GM21447 (cell line): ENCODE results near the gene TRIM54.

ENCODE experiments used
- ATAC-seq: cut with Tn5 transposase; IDR thresholded peaks from one replicate; pipeline ENCODE4 v1.9.1; 2021; ENCODE audit not compliant: unreplicated experiment

TRIM54 gene

DNA sequence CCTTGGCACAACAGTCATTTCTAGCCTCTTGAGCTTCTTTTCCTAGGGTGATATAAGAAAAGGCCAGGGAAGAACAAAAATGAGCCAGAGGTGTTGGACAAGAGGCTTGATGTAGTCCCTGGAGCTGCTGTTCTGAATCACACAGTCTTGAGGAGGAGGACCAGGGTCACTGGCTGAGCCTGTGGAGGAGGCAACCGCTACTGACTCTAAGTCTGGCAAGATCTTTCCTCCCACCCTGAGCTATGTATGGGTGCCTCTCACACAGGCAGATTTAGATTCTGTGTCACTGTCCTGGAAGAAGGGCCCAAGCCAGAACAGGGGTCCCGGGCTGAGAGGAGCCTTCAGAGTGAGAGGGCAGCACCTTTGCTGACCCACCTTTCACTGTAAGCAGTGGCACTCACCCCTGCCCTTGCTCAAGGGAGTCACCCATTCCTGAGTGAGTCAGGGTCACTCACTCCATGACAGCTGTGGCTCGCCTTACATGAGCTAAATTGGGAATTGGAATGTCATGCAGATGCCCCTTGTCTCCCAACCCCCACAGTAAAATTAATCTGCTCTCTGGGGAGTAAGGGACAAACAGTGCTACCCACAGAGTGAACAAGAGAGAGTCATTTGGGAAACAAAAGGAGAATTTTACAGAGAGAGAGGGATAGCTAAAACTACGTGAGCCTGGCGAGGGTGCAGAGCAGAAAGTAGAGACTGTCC is at the start of gene TRIM54:
TRIM54 (plus strand) TSS at position 575 of the 705 bp plus-strand sequence. CDS start 303 bp downstream, outside the sequence.
- ATAC-seq, result no peak

DNA sequence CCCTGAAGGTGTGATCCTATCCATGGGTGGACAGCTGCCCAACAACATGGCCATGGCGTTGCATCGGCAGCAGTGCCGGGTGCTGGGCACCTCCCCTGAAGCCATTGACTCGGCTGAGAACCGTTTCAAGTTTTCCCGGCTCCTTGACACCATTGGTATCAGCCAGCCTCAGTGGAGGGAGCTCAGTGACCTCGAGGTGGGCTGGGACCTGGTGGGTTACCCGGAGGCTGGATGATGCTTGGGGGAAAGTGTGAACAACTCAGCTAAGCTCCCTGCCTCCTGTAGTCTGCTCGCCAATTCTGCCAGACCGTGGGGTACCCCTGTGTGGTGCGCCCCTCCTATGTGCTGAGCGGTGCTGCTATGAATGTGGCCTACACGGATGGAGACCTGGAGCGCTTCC is 48.9 kb upstream of the TRIM54 start:
- ATAC-seq, result no peak

- no peak for ATAC-seq
Measured at GRCh38 chr2:27236136-27236535, 46.1 kb upstream of the TRIM54 start.

DNA sequence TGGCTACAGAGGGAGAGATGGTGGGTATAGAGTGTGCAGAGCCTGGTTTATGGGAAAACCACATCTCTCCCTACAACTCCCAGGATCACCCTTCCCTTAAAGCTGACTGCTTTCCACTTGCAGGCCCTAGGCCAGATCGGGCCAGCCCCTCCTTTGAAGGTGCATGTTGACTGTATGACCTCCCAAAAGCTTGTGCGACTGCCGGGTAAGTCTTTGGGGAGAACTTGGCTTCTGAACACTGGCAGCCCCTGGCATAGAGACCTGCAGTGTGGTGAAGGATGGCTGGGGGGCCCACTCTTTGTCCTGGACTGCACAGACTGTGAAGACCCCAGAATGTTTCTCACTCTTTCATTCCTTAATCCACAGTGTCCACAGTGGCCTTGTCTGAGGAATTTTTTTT is 45.6 kb upstream of the TRIM54 start:
- ATAC-seq, result no peak

DNA sequence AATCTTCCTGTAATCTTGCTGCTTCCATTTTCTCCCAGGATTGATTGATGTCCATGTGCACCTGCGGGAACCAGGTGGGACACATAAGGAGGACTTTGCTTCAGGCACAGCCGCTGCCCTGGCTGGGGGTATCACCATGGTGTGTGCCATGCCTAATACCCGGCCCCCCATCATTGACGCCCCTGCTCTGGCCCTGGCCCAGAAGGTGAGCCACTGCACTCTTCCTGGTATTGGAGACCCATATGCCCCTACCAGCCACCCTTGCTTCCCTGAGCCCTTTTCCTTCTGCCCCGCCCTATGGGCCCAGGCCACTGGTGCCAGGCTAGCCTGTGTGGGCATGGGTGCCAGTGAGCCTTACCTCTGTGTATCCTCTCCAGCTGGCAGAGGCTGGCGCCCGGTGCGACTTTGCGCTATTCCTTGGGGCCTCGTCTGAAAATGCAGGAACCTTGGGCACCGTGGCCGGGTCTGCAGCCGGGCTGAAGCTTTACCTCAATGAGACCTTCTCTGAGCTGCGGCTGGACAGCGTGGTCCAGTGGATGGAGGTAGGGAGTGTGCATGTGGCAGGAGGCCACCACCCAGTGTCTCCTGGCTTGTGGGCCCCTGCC is 44.8 kb upstream of the TRIM54 start:
- no peak for ATAC-seq

DNA sequence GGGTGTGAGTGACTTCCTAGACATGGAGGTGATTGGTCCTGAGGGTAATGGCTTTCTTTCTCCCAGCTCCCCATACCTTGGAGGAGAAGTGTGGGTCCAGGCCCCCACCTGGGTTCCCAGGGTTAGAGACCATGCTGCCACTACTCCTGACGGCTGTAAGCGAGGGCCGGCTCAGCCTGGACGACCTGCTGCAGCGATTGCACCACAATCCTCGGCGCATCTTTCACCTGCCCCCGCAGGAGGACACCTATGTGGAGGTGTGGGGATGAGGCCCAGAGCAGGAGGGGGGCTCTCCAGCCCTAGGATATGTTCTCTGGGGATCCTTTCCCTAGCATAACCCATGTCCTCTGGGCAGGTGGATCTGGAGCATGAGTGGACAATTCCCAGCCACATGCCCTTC is 43.3 kb upstream of the TRIM54 start:
- ATAC-seq, result no peak

GRCh38 chr2:27240406-27240805 is 41.8 kb upstream of the TRIM54 start:
- ATAC-seq, result no peak

- no peak for ATAC-seq
Measured at GRCh38 chr2:27241761-27242613, 40.2 kb upstream of the TRIM54 start.

- no peak for ATAC-seq
Measured at GRCh38 chr2:27242614-27242951, 39.6 kb upstream of the TRIM54 start.

- ATAC-seq, result no peak
Measured at GRCh38 chr2:27243391-27244130, 38.7 kb upstream of the TRIM54 start.

DNA sequence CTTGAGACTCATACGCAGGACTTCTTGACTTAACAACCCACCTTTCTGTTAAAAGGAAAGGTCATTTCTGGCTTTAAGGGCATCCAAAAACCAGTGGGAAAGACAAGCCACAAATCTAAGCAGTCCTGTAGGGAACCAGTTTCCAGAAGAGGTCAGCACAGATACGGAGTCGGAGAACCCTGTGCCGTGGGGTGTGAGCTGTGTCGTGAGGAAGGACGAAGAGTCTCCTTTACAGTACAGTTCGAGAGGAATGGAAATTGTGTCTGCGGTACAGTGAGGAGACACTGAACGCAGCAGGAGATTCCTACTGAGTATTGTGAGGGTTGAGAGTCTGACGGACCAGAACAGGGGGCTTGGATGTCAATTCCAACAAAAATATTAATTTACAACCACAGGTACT is 37.1 kb upstream of the TRIM54 start:
- no peak for ATAC-seq

DNA sequence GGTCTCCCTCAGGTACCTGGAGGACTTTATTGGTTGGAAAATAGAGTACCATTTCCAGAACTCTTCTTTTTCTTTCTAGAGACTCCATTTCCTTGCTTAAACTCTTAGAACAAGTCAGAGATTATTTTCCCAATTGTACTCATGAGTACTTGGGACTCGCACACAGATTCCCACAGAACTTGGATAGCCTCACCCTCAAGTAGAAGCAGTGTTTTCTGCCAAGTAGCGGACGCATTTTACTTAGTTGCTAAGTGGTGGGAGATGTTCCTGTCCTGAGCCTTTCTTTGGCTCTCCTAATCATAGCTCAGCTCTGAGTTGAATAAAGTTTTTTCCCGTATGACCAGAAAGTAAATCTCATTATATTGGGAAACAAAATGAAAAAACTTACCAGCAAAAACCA is 36.6 kb upstream of the TRIM54 start:
- no peak for ATAC-seq

DNA sequence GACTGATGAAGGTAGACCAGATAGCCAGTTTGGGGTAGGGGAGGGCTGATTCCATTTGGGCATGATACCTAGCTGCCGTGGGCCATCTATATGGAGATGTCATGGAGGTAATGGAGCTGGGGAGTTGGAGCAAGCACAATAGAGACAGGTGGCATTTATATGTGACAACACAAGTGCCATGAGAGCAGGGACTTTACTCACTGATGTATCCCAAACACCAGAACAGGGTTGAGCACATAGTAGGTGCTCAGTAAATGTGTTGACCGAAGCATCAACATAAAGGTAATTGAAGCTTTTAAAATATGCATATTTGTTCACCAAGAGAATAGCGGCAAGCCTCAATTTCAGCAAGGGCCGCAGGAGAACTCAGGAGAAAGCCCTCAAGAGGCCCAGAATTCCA is 34.3 kb upstream of the TRIM54 start:
- no peak for ATAC-seq

GRCh38 chr2:27249159-27249890 is 32.9 kb upstream of the TRIM54 start:
- no peak for ATAC-seq

DNA sequence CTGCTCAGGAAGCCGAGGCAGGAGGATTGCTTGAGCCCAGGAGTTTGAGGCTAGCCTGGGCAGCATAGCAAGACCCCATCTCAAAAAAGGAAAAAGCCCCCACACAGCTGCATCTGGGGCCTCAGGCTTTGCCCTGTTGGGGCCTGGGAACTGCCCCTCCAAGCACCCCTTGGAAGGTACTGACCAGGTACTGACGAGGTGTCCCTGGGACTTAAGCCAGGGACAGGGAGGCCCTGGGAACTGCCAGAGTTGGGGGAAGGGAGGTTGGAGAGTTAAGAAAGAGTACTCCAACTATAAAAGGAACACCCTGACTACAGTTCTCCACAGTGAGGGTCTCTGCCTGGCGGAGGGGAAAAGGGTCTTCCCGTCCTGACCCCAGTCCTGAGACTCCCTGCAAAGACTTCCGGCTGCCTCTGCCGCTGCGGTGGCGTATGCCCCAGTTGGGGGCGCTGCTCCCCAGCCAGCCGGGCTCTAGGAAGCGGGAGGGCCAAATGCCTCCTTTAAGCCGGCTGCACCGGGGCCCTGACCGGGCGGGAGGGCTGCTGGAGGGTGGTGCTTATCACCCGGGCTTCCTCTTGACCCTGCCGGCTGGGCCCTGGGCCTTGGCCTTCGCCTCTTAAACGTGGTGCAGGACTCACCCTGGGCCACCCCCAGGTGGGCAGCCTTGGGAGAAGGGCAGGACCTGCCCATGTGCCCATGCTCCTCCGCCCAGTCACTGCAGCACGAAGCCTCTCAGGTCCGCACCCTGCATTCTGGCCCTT is 32.2 kb upstream of the TRIM54 start:
- no peak for ATAC-seq

DNA sequence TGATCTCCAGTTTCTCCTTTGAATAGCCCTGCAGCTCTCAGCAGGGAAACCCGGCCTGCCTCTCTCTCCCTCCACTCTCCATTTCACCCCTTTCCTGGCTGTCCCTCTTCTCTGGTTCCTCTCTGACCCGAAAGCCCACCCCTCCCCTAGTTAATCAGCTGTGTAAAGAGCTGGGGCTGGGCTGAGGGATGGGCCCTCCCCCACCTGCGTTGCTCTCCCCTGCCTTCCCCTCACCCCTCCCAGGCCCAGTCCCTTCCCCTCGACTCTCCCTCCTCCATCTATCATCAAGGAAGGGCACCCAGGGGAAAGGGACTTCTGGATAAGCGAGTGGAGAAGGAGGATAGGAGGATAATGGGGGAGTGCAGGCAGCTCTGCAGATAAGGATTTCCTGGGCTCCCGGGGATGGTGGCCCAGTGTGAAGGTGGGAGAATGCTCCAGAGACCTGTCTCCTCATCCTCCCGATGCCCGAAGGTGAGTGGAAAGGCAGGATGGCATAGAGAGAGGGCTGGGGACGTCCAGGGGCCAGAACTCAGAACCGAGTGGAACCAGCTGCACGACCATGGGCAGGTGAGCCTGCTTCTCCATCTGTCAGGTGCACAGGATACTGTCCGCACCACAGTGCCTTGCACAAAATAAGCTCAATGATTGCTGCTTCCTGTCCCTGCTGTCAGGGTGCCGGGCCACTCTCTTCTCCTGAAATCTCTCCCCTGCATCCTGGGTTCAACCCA is 31.4 kb upstream of the TRIM54 start:
- ATAC-seq, result no peak

GRCh38 chr2:27251766-27252165 is 30.5 kb upstream of the TRIM54 start:
- no peak for ATAC-seq

DNA sequence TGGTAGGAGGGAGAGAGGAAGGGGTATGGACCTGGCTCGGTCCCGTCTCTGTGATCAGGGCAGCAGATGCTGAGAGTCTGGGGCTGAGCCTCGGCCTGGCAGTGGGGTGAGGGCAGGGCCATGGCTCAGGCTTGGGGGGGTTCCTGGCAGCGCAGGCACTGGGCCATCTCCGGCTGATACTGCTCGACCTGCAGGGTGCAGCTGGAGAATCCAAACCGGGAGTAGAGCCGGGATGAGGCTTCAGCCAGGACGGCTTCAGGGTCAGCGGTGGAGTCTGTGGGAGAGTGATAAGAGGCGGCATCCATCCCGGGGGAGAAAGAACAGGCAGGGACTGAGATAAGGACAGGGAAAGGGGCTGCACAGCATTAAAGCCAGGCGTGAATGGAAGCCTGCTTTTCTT is 27.0 kb upstream of the TRIM54 start:
- no peak for ATAC-seq

DNA sequence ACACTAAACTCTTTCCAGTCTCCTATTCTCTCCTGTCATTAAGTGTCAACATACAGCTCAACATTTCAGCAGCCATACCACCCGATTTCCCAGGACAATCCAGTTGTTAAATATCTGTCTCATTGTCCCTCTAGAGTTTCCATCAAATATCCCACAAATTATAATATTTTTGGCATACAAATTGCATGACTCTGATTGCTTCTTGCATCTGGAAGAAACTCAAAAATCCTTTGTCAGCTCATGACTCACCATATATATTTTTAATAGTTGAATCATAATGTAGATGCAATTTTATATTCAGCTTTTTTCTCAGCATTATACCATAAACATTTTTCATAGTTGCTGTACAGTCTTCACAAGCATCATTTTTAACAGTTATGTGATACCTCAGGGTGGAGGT is 26.6 kb upstream of the TRIM54 start:
- ATAC-seq, result no peak
